Testis (tissue), 3 donors: Measurements from ENCODE around the gene AMMECR1. TPM values are rescaled to one million over a fixed set of nuclear protein-coding genes. Genes with fewer than 3 reads are reported as not detected.

Experiments
- DNase-seq: peaks from one replicate; pipeline ENCODE4 v3.0.0-alpha.2; 2019
- H3K27ac ChIP-seq, 2 donors: fragments of 200-600 bp; sonication (generic); one replicate each; pipeline ENCODE4 v1.5.1; 2019
- H3K27me3 ChIP-seq: fragments of 200-600 bp; sonication (generic); one replicate; pipeline ENCODE4 v1.5.1; 2019
- H3K36me3 ChIP-seq: fragments of 200-600 bp; sonication (generic); one replicate; pipeline ENCODE4 v1.5.1; 2017; ENCODE audit warnings: low read depth; ENCODE audit errors: missing control alignments
- H3K4me1 ChIP-seq: fragments of 200-600 bp; sonication (generic); one replicate; pipeline ENCODE4 v1.5.1; 2019
- H3K4me3 ChIP-seq, 2 donors: fragments of 200-600 bp; sonication (generic); one replicate each; pipeline ENCODE4 v1.5.1; 2017 to 2019
- H3K9me3 ChIP-seq: fragments of 200-600 bp; sonication (generic); one replicate; pipeline ENCODE4 v1.5.1; 2017
- POLR2A ChIP-seq: fragments of 450-650 bp; IDR thresholded peaks from one replicate; pipeline ENCODE4 v1.6.1; 2017; ENCODE audit warnings: antibody characterized with exemption, mild to moderate bottlenecking, moderate library complexity
- WGBS, 2 donors: methylation state at CpG; one replicate each; pipeline ENCODE4 v1.1.5; 2018; 5-methylcytosine and 5-hydroxymethylcytosine counted together
- intact Hi-C: fragments of 100-400 bp; cut with DNase I; formaldehyde crosslinking; loops from one replicate; pipeline ENCODE4 v1.15.1; 2023; ENCODE audit warnings: low total_unique reads
- polyA plus RNA-seq: library from polyadenylated mRNA; stranded (reverse); fragments of 350-450 nt; fragmentation: Illumina TruSeq; extraction: RNeasy Lipid Tissue Mini Kit (QIAGEN cat#74804); gene quantifications from one replicate; pipeline ENCODE4 v1.2.3, GENCODE V29; 2014; ENCODE audit warnings: low read depth, low replicate concordance; ENCODE audit not compliant: insufficient read depth
- total RNA-seq, 2 donors: library from RNA; depleted of rRNA; stranded (reverse); fragments of >200 nt; gene quantifications; one replicate each; pipeline ENCODE4 v1.2.3, GENCODE V29; 2016
- TF ChIP-seq, protein P1 (sequence below), 3 experiments: fragments of 450-650 bp in 2 of 3; fragments of 200-600 bp in 1 of 3; sonication (generic) in 1 of 3; IDR thresholded peaks; one replicate each; pipeline ENCODE4 v1.5.1; 2016 to 2019; ENCODE audit warnings: antibody characterized with exemption in 3 of 3, mild to moderate bottlenecking in 2 of 3, moderate library complexity in 1 of 3

Gene AMMECR1
- total and polyA plus RNA-seq, 3 donors from 2014 or later, result 3.3 to 5.7 (median 5.4) TPM

DNA sequence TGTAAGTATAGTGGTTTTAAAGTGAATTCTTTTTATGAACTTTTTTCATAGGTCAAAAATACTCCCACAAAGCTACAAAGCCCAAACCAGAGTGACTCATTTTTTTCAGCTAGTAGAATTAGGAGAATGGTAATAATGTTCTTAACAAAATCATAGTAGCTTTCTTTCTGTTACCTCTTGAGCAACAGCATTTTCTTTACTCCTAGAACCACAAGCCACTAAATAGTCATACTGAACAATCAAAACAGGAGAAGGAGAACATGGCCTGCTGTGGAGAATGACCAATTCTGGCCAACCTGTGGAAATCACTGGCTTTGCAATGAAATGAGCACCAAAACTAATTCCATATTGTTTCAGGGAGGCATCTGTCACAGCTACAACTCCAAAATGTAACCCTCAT, 112.9 kb downstream of the AMMECR1 start:
- H3K9me3 ChIP-seq, result no peaks in the 10 kb centered on the region
- no peak for DNase-seq
- no peaks in the 10 kb centered on the region for H3K27me3 ChIP-seq
- no peak overlapping the region for H3K4me3 ChIP-seq
- H3K27ac ChIP-seq, result no peak overlapping the region
- intact Hi-C loops, result no loop called here
- H3K36me3 ChIP-seq, result no peaks in the 10 kb centered on the region
- H3K4me1 ChIP-seq, result no peaks in the 10 kb centered on the region
- TF ChIP-seq POLR2A, result no peak
- TF ChIP-seq, protein P1, sequence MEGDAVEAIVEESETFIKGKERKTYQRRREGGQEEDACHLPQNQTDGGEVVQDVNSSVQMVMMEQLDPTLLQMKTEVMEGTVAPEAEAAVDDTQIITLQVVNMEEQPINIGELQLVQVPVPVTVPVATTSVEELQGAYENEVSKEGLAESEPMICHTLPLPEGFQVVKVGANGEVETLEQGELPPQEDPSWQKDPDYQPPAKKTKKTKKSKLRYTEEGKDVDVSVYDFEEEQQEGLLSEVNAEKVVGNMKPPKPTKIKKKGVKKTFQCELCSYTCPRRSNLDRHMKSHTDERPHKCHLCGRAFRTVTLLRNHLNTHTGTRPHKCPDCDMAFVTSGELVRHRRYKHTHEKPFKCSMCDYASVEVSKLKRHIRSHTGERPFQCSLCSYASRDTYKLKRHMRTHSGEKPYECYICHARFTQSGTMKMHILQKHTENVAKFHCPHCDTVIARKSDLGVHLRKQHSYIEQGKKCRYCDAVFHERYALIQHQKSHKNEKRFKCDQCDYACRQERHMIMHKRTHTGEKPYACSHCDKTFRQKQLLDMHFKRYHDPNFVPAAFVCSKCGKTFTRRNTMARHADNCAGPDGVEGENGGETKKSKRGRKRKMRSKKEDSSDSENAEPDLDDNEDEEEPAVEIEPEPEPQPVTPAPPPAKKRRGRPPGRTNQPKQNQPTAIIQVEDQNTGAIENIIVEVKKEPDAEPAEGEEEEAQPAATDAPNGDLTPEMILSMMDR (IDR thresholded peaks at IDR 0.05), result no peak

DNA sequence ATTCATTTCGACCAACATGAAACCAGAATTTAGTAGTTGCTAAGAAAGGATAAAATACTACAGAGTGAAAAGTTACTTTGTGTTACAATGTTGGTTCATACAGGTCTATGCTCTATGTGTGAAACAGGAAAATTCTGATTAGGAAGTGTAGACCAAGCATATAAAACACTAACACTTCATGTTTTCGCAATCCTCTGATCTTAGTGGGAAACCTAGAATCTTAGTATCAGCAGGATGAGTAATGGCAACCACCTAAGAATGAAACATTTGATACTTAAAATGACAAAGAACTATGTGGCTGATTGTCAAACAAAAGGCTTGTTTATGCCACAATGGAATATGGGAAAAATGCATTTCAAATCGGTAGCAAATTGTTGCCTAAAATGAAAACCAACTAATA, 116.1 kb downstream of the AMMECR1 start:
- Histone ChIP-seq H3K27me3 (no peaks in the 10 kb centered on the region), H3K36me3 (no peaks in the 10 kb centered on the region), H3K27ac (no peak overlapping the region), H3K4me1 (no peaks in the 10 kb centered on the region), H3K9me3 (no peaks in the 10 kb centered on the region), H3K4me3 (no peak overlapping the region)
- intact Hi-C loops, result no loop called here
- no peak for TF ChIP-seq POLR2A
- TF ChIP-seq, protein P1 (IDR thresholded peaks at IDR 0.05), result no peak
- no peak for DNase-seq
- 66 to 76% methylated on average over 3 of the region's 3 CpGs for WGBS, 2 donors

DNA sequence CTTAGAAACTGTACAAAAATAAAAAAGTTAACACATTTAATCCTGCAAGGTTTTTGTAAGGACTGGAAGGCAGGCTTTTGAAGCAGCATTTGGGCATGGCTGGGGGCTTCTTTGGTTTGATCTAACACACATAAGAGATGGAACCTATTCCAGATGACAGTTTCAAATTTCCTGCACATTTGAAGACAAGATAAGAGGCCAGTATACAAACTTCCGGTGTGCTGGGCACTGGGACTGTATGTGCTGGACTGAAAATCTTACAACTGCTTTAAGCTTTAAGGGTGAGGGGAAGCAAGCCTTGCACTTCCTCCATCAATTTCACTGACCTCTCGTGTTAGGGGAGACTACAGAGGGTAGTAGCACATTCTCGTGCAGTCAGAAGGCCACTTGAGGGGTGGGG, 122.9 kb downstream of the AMMECR1 start:
- H3K27ac ChIP-seq, result no peak overlapping the region
- DNase-seq, result no peak
- no peaks in the 10 kb centered on the region for H3K4me1 ChIP-seq
- WGBS, 2 donors, result 19 to 34% methylated on average over 2 to 3 of the region's 3 CpGs
- intact Hi-C loops, result no loop called here
- no peaks in the 10 kb centered on the region for H3K27me3 ChIP-seq
- no peaks in the 10 kb centered on the region for H3K36me3 ChIP-seq
- H3K9me3 ChIP-seq, result no peaks in the 10 kb centered on the region
- no peak for TF ChIP-seq POLR2A
- TF ChIP-seq, protein P1 (IDR thresholded peaks at IDR 0.05), result no peak
- H3K4me3 ChIP-seq, result no peak overlapping the region

DNA sequence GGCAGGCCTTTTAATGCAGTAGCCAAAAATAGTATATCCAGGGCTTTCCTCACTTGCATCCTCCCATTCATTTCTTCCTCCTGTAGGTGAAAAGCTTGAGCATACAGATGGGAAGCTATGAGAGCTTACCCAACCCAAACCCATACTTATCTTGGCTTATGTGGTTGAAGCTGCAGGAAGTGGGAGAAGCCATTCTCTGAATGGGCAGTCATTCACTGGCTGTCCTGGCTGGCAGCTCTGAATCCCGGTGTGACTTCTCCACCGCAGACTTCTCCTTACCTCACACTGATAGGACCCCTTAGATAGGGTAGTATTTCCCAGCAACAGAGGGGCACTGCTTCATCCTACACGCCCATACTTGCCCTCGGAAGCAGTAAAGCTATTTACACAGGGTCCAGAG, 125.4 kb downstream of the AMMECR1 start:
- 85% methylated on average over 4 of the region's 4 CpGs; no CpG with 5 or more reads in 1 of the 2 donors for WGBS, 2 donors
- intact Hi-C loops, result no loop called here
- no peak for DNase-seq

DNA sequence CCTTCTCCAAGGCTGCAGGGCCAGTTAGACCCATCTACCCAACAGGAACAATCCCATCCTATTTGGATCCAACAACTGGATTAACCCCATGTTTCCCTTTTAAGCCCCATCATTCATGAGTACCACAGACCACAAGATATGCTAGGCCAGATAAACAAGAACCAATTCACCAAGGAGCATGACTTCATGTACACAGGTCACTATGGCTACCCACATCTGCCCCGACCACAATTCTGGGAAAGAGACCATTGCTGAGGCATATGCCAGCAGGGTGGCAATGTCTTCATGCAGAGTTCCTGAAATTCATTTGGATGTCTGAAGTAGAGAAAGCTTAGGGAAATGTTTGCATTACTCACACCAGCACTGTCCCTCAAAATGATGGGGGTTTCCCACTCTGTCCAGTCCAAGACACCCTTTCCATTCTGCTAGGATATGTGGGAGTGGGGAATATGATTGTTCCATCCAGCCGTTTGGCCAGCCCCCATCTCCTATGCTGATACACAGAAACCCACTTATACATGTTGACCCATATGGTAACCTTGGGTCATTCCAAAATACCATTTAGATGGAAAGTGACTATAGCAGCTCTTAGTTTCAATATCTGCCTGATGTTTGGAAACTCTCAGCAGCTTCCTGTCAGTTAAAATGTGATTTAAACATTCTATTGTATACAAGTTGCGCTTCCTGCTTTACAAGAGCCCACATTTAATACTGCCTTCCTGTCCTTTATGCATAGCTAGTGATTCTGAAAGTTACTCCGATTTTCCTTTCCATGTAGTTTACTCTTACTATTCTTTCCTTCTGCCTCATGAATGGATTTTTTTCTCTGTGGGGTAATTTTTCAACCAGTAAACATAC, 129.0 kb downstream of the AMMECR1 start:
- no peaks in the 10 kb centered on the region for H3K4me1 ChIP-seq
- H3K36me3 ChIP-seq, result no peaks in the 10 kb centered on the region
- WGBS, 2 donors, result 82 to 84% methylated on average over 2 to 4 of the region's 4 CpGs
- no peaks in the 10 kb centered on the region for H3K27me3 ChIP-seq
- TF ChIP-seq POLR2A, result no peak
- TF ChIP-seq, protein P1 (IDR thresholded peaks at IDR 0.05), result no peak
- H3K27ac ChIP-seq, result no peak overlapping the region
- no peak for DNase-seq
- no peak overlapping the region for H3K4me3 ChIP-seq
- H3K9me3 ChIP-seq, result no peaks in the 10 kb centered on the region
- intact Hi-C loops, result no loop called here

More for the DNA sequence above, 125.4 kb downstream of the AMMECR1 start:
- no peak for TF ChIP-seq POLR2A
- no peaks in the 10 kb centered on the region for H3K27me3 ChIP-seq
- no peak overlapping the region for H3K27ac ChIP-seq
- no peaks in the 10 kb centered on the region for H3K9me3 ChIP-seq
- no peak overlapping the region for H3K4me3 ChIP-seq
- H3K36me3 ChIP-seq, result no peaks in the 10 kb centered on the region
- H3K4me1 ChIP-seq, result no peaks in the 10 kb centered on the region
